PC-9 (cell line): Measurements from ENCODE around the gene CDAN1. TPM values are rescaled to one million over a fixed set of nuclear protein-coding genes. Genes with fewer than 3 reads are reported as not detected.

ENCODE experiments used
- BruUV-seq: library from RNA; stranded (reverse); fragments of 400-500 nt; replicated peaks from 2 replicates; lab custom pipeline; 2021; lab: Mats Ljungman, UMichigan
- CTCF ChIA-PET: fragments of 300-600 bp; sonication (Branson Sonifier 250); formaldehyde crosslinking; loops from one replicate; lab custom pipeline; 2022; ENCODE audit warnings: antibody characterized with exemption; lab: Charles Lee
- POLR2A ChIA-PET: fragments of 300-600 bp; sonication (Branson Sonifier 250); formaldehyde crosslinking; loops from one replicate; lab custom pipeline; 2022; ENCODE audit warnings: antibody characterized with exemption; ENCODE audit not compliant: unreplicated experiment; lab: Charles Lee
- DNase-seq, 2 experiments: peaks; one replicate each; pipeline versions ENCODE4 v3.0.0 to v3.0.0-alpha.2; 2015 to 2022; ENCODE audit warnings: mixed read lengths in 1 of 2
- H2AFZ ChIP-seq: fragments of 200-600 bp; sonication (generic); 2 replicates; pipeline ENCODE4 v1.8.1; 2017; ENCODE audit warnings: antibody characterized with exemption
- H3F3A ChIP-seq: fragments of 200-600 bp; sonication (generic); 2 replicates; pipeline ENCODE4 v1.8.1; 2017; ENCODE audit warnings: antibody characterized with exemption, mild to moderate bottlenecking, low read depth; ENCODE audit not compliant: insufficient read depth
- H3K27ac ChIP-seq: fragments of 200-600 bp; sonication (generic); 2 replicates; pipeline ENCODE4 v1.6.1; 2016; ENCODE audit warnings: mixed run types
- H3K27me3 ChIP-seq: fragments of 200-600 bp; sonication (generic); 2 replicates; pipeline ENCODE4 v1.6.1; 2016; ENCODE audit warnings: low read depth, mixed run types; ENCODE audit not compliant: insufficient read depth
- H3K36me3 ChIP-seq: fragments of 200-600 bp; sonication (generic); 2 replicates; pipeline ENCODE4 v1.6.1; 2016; ENCODE audit warnings: low read depth, mixed run types
- H3K4me1 ChIP-seq: fragments of 200-600 bp; sonication (generic); replicated peaks from 2 replicates; pipeline ENCODE4 v1.6.1; 2016; ENCODE audit warnings: mixed run types; ENCODE audit not compliant: insufficient read depth
- H3K4me2 ChIP-seq: fragments of 200-600 bp; sonication (generic); 2 replicates; pipeline ENCODE4 v1.6.1; 2017; ENCODE audit warnings: mixed run types
- H3K4me3 ChIP-seq: fragments of 200-600 bp; sonication (generic); 2 replicates; pipeline ENCODE4 v1.6.1; 2016; ENCODE audit warnings: mixed run types
- H3K79me2 ChIP-seq: fragments of 200-600 bp; sonication (generic); 2 replicates; pipeline ENCODE4 v1.6.1; 2017; ENCODE audit warnings: low read depth, mixed run types
- H3K9me2 ChIP-seq: fragments of 200-600 bp; sonication (generic); 2 replicates; pipeline ENCODE4 v1.8.1; 2017; ENCODE audit warnings: mild to moderate bottlenecking; ENCODE audit not compliant: insufficient read depth
- H3K9me3 ChIP-seq: fragments of 200-600 bp; sonication (generic); 2 replicates; pipeline ENCODE4 v1.8.1; 2016; ENCODE audit warnings: low read depth; ENCODE audit not compliant: insufficient read depth
- H4K20me1 ChIP-seq: fragments of 200-600 bp; sonication (generic); 2 replicates; pipeline ENCODE4 v1.8.1; 2017; ENCODE audit not compliant: insufficient read depth
- CTCF ChIP-seq: fragments of 200-600 bp; sonication (generic); conservative IDR thresholded peaks from 2 replicates; pipeline ENCODE4 v1.6.1; 2017; ENCODE audit warnings: mixed run types, antibody characterized with exemption, mild to moderate bottlenecking, moderate library complexity
- EZH2 ChIP-seq: fragments of 200-600 bp; sonication (generic); IDR thresholded peaks from 2 replicates; pipeline ENCODE4 v1.8.0; 2017; ENCODE audit warnings: antibody characterized with exemption, low read depth
- intact Hi-C: fragments of 100-400 bp; cut with micrococcal nuclease; formaldehyde crosslinking; loops from one replicate; pipeline ENCODE4 v1.10.0; 2022; ENCODE audit not compliant: unreplicated experiment
- total RNA-seq: library from RNA; stranded (reverse); gene quantifications from 2 replicates; pipeline ENCODE4 v1.2.3, GENCODE V29; 2021

The CDAN1 gene
- total RNA-seq, 1 experiment from 2014 or later, result 23.4 TPM

GRCh38 chr15:42732095-42732827, 4.7 kb downstream of the CDAN1 start:
- Histone ChIP-seq H4K20me1 (no peaks in the 10 kb centered on the region), H3F3A (no peaks in the 10 kb centered on the region), H3K27ac (no peak overlapping the region), H3K4me1 (no peaks in the 10 kb centered on the region), H3K4me3 (no peak overlapping the region), H3K27me3 (no peaks in the 10 kb centered on the region), H3K36me3 (no peaks in the 10 kb centered on the region), H3K9me3 (no peaks in the 10 kb centered on the region), H3K79me2 (no peaks in the 10 kb centered on the region), H3K9me2 (no peaks in the 10 kb centered on the region), H3K4me2 (no peak overlapping the region), H2AFZ (no peak overlapping the region)
- CTCF ChIA-PET, result no interaction called here
- intact Hi-C loops, result no loop called here
- TF ChIP-seq EZH2, result no peak
- TF ChIP-seq CTCF, result no peak
- BruUV-seq, result no TSS peak
- DNase-seq, result no peak
- POLR2A ChIA-PET, result no interaction called here

DNA sequence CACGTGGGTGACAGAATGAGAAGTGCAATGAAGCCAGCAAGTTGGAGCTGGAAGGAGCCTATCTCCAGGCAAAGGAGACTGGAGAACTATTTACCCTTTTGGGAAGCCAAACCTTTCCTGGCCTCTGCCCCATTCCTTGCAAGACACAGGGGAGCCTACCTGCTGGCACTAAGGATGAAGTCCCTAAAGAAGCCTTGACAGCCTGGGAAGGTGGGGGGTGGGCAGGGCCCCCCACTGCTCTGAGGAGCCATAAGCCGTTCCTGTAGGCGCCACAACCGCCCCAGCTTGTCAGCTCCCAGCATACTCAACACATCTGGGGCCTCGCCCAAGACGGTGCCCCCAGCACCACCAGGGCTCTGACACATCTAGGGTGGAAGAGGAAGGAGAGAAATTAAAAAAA, 5.5 kb downstream of the CDAN1 start:
- Histone ChIP-seq H3K9me3 (no peaks in the 10 kb centered on the region), H4K20me1 (no peaks in the 10 kb centered on the region), H3K36me3 (no peaks in the 10 kb centered on the region), H3K27ac (no peak overlapping the region), H2AFZ (no peak overlapping the region), H3K4me3 (no peak overlapping the region), H3K4me1 (no peaks in the 10 kb centered on the region), H3F3A (no peaks in the 10 kb centered on the region), H3K4me2 (no peak overlapping the region), H3K27me3 (no peaks in the 10 kb centered on the region), H3K9me2 (no peaks in the 10 kb centered on the region), H3K79me2 (no peaks in the 10 kb centered on the region)
- no peak for TF ChIP-seq CTCF
- TF ChIP-seq EZH2, result no peak
- intact Hi-C loops, result no loop called here
- no TSS peak for BruUV-seq
- DNase-seq, result no peak
- CTCF ChIA-PET, result no interaction called here
- POLR2A ChIA-PET, result no interaction called here

- Histone ChIP-seq H3K4me3 (no peak overlapping the region), H3K9me2 (no peaks in the 10 kb centered on the region), H2AFZ (no peak overlapping the region), H3K27ac (no peak overlapping the region), H3K9me3 (no peaks in the 10 kb centered on the region), H3F3A (no peaks in the 10 kb centered on the region), H3K79me2 (no peaks in the 10 kb centered on the region), H3K27me3 (no peaks in the 10 kb centered on the region), H4K20me1 (no peaks in the 10 kb centered on the region), H3K4me1 (no peaks in the 10 kb centered on the region), H3K4me2 (no peak overlapping the region), H3K36me3 (no peaks in the 10 kb centered on the region)
- ChIA-PET POLR2A (no interaction called here), CTCF (no interaction called here)
- BruUV-seq, result no TSS peak
- no peak for TF ChIP-seq EZH2
- no peak for TF ChIP-seq CTCF
- no peak for DNase-seq
- intact Hi-C loops, result no loop called here
Observed at GRCh38 chr15:42730536-42730935, 6.4 kb downstream of the CDAN1 start.
